Measurements from ENCODE around the gene FAM181A.

FAM181A gene

GRCh38 chr14:93926873-93927799 is at the start of gene FAM181A:
FAM181A (plus strand) TSS chr14:93927344; CDS start chr14:93928286, 942 bp downstream.
- DNase-seq, result no peak

- no peak for DNase-seq
Measured at GRCh38 chr14:93878212-93878611, 48.9 kb upstream of the FAM181A start.

GRCh38 chr14:93878871-93879270 is 48.3 kb upstream of the FAM181A start:
- DNase-seq, result no peak

- no peak for DNase-seq
Measured at GRCh38 chr14:93879362-93879983, 47.7 kb upstream of the FAM181A start.

- no peak for DNase-seq
Measured at GRCh38 chr14:93880021-93880820, 46.9 kb upstream of the FAM181A start.

GRCh38 chr14:93884950-93885349 is 42.2 kb upstream of the FAM181A start:
- no peak for DNase-seq

GRCh38 chr14:93888995-93889394 is 38.1 kb upstream of the FAM181A start:
- no peak for DNase-seq

GRCh38 chr14:93889739-93890483 is 37.2 kb upstream of the FAM181A start:
- DNase-seq, result no peak

GRCh38 chr14:93891756-93892504 is 35.2 kb upstream of the FAM181A start:
- no peak for DNase-seq

GRCh38 chr14:93892505-93892839 is 34.7 kb upstream of the FAM181A start:
- DNase-seq, result no peak

- DNase-seq, result no peak
Measured at GRCh38 chr14:93892923-93893558, 34.1 kb upstream of the FAM181A start.

GRCh38 chr14:93893661-93894261 is 33.4 kb upstream of the FAM181A start:
- no peak for DNase-seq

- no peak for DNase-seq
Measured at GRCh38 chr14:93895023-93895604, 32.0 kb upstream of the FAM181A start.

GRCh38 chr14:93897476-93897845 is 29.7 kb upstream of the FAM181A start:
- DNase-seq, result no peak

- no peak for DNase-seq
Measured at GRCh38 chr14:93898081-93898611, 29.0 kb upstream of the FAM181A start.

GRCh38 chr14:93898731-93899130 is 28.4 kb upstream of the FAM181A start:
- DNase-seq, result no peak

GRCh38 chr14:93901813-93902212 is 25.3 kb upstream of the FAM181A start:
- no peak for DNase-seq

GRCh38 chr14:93902619-93903307 is 24.4 kb upstream of the FAM181A start:
- no peak for DNase-seq

- DNase-seq, result no peak
Measured at GRCh38 chr14:93903342-93904184, 23.6 kb upstream of the FAM181A start.
